Measurements from ENCODE around the gene ALG1.

ALG1 gene

DNA sequence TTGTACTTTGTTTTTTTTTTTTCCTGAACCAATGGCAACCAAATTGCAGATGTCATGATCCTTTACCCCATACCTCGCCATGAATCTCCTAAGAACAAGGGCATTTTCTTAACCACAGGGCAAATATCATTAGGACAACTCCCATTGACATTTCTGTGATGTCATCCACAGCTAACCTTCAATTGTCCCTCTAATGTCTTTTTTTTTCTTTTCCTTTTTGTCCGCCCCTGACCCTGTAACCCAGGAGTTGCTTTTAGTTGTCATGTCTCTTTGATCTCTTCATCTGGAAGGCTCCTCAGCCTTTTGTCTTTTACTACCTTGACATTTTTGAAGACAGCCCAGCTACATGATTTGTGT, 37.5 kb upstream of the ALG1 start:
- Histone ChIP-seq H3K18ac (ENCODE audit: low read depth in 1 of 2, low read length in 2 of 2) (no peak overlapping the region), H3K4me3 (ENCODE audit: insufficient read depth in 1 of 2, low read depth in 1 of 2, low read length in 2 of 2) (peak overlapping the region in 1 of 2 experiments; percentile 82), H2BK5ac (ENCODE audit: low read depth, low read length, poor library complexity, severe bottlenecking) (no peak overlapping the region), H3K36me3 (ENCODE audit: control insufficient read depth in 1 of 2, insufficient read depth in 2 of 2, low read depth in 1 of 2, low read length in 2 of 2) (peaks cover 7 to 14% of the 10 kb centered on the region in 2 experiments), H3K9me3 (ENCODE audit: control insufficient read depth, low read length) (no peaks in the 10 kb centered on the region), H3K27ac (ENCODE audit: low read length, poor library complexity, severe bottlenecking) (no peak overlapping the region), H2BK12ac (ENCODE audit: low read length in 2 of 2) (no peak overlapping the region), H2BK120ac (ENCODE audit: low read depth, low read length) (no peak overlapping the region), H2AK5ac (ENCODE audit: low read length, severe bottlenecking) (no peak overlapping the region), H3K4me2 (ENCODE audit: low read length, poor library complexity, severe bottlenecking) (peak overlapping the region; percentile 91), H4K8ac (ENCODE audit: low read length) (peak overlapping the region; percentile 12), H3K14ac (ENCODE audit: low read length in 2 of 2) (no peak overlapping the region), H3K27me3 (ENCODE audit: control insufficient read depth in 1 of 2, insufficient read depth in 1 of 2, low read length in 2 of 2) (peaks cover 0 to 8% of the 10 kb centered on the region in 2 experiments), H3K9ac (ENCODE audit: low read length) (peak overlapping the region; percentile 87), H3K4me1 (ENCODE audit: control insufficient read depth, insufficient read depth, low read depth, low read length) (peaks cover 7% of the 10 kb centered on the region), H2BK15ac (ENCODE audit: low read depth, poor library complexity, severe bottlenecking) (no peak overlapping the region), H4K91ac (ENCODE audit: low read length) (no peak overlapping the region), H2AFZ (ENCODE audit: low read depth, low read length) (no peak overlapping the region), H3K23ac (ENCODE audit: low read length in 2 of 2) (no peak overlapping the region), H3K4ac (ENCODE audit: low read depth in 1 of 2, low read length in 2 of 2) (peak overlapping the region; percentile 1 to 68), H3K79me1 (replicated peaks; ENCODE audit: low read length, poor library complexity, severe bottlenecking) (peaks cover 20% of the 10 kb centered on the region)
- no peak for DNase-seq
- WGBS: 40% methylated on average over 2 of the region's 2 CpGs

DNA sequence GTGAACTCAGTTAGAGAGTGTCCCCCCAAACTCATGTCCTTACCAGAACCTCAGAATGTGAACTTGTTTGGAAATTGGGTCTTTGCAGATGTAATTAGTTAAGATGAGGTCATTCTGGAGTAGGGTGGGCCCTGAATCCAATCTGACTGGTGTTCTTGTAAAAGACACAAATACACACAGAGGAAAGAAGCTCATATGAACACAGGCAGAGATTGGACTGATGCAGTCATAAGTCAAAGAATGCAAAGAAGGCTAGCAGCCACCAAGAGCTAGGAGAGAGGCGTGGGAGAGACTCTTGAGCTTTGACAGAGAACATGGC, 35.8 kb upstream of the ALG1 start:
- no peak overlapping the region for H3K18ac ChIP-seq (ENCODE audit: low read depth in 1 of 2, low read length in 2 of 2)
- H2BK15ac ChIP-seq (ENCODE audit: low read depth, poor library complexity, severe bottlenecking): no peak overlapping the region
- no peaks in the 10 kb centered on the region for H3K9me3 ChIP-seq (ENCODE audit: control insufficient read depth, low read length)
- H3K9ac ChIP-seq (ENCODE audit: low read length): no peak overlapping the region
- H2AFZ ChIP-seq (ENCODE audit: low read depth, low read length): no peak overlapping the region
- no peak overlapping the region for H2AK5ac ChIP-seq (ENCODE audit: low read length, severe bottlenecking)
- peaks cover 7% of the 10 kb centered on the region for H3K4me1 ChIP-seq (ENCODE audit: control insufficient read depth, insufficient read depth, low read depth, low read length)
- H2BK5ac ChIP-seq (ENCODE audit: low read depth, low read length, poor library complexity, severe bottlenecking): no peak overlapping the region
- no peak overlapping the region for H3K14ac ChIP-seq (ENCODE audit: low read length in 2 of 2)
- peaks cover 13% of the 10 kb centered on the region for H3K79me1 ChIP-seq (replicated peaks; ENCODE audit: low read length, poor library complexity, severe bottlenecking)
- no peak overlapping the region for H3K23ac ChIP-seq (ENCODE audit: low read length in 2 of 2)
- H2BK12ac ChIP-seq (ENCODE audit: low read length in 2 of 2): no peak overlapping the region
- no peak overlapping the region for H3K4me3 ChIP-seq (ENCODE audit: insufficient read depth in 1 of 2, low read depth in 1 of 2, low read length in 2 of 2)
- no peak overlapping the region for H3K4ac ChIP-seq (ENCODE audit: low read depth in 1 of 2, low read length in 2 of 2)
- no peak overlapping the region for H3K27ac ChIP-seq (ENCODE audit: low read length, poor library complexity, severe bottlenecking)
- 59% methylated on average over 1 of the region's 1 CpG for WGBS
- peak; percentile 3 for DNase-seq
- no peak overlapping the region for H3K4me2 ChIP-seq (ENCODE audit: low read length, poor library complexity, severe bottlenecking)
- no peak overlapping the region for H4K91ac ChIP-seq (ENCODE audit: low read length)
- peaks cover 6 to 8% of the 10 kb centered on the region in 2 experiments for H3K27me3 ChIP-seq (ENCODE audit: control insufficient read depth in 1 of 2, insufficient read depth in 1 of 2, low read length in 2 of 2)
- H2BK120ac ChIP-seq (ENCODE audit: low read depth, low read length): no peak overlapping the region
- H3K36me3 ChIP-seq (ENCODE audit: control insufficient read depth in 1 of 2, insufficient read depth in 2 of 2, low read depth in 1 of 2, low read length in 2 of 2): peaks cover 0 to 4% of the 10 kb centered on the region in 2 experiments
- no peak overlapping the region for H4K8ac ChIP-seq (ENCODE audit: low read length)

DNA sequence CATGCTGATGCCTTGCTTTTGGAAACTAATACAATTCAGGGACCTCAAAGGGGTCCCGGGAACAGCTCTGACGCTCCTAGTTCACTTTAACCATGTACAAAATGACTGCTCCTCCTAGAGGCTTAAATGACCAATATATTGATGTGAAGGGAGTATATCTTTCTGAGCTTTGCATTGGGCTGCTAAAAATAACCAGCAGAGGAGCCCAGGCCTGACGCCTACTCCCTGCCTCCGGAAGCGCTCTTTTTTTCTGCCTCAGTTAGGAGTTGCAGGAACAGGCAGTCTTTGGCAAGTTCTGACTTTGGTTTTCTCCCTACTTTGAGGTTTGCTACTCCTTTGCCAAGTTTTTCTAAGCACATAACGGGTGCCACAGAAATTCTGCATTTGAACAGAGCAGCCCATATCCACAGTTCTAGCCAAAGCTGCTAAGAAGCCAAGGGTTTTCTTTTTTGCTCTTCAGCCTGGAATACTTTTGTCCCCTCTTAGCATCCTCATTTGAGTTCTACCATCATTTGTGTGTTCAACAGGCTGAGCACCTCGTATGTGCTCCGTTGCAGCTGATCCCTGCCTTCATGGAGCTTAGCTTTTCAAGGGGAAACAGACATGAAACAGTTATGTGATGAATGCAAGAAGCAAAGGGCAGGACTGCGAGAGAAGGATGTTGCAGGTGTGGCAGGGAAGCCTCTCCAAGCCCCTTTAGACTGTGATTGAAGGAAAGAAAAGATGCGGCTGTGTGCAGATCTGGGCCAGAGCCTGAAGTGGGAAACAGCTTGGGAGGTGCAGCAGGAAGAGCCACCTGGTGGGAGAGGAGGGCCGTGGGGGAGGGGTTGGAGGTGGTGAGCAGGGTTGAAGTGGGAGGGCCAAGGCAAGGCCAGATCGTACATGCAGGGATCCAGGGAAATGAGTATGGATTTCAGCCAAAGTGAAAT, 35.2 kb upstream of the ALG1 start:
- Histone ChIP-seq H3K4me3 (ENCODE audit: insufficient read depth in 1 of 2, low read depth in 1 of 2, low read length in 2 of 2) (no peak overlapping the region), H3K4me1 (ENCODE audit: control insufficient read depth, insufficient read depth, low read depth, low read length) (peaks cover 12% of the 10 kb centered on the region), H4K8ac (ENCODE audit: low read length) (no peak overlapping the region), H3K23ac (ENCODE audit: low read length in 2 of 2) (no peak overlapping the region), H3K14ac (ENCODE audit: low read length in 2 of 2) (no peak overlapping the region), H2BK15ac (ENCODE audit: low read depth, poor library complexity, severe bottlenecking) (no peak overlapping the region), H3K4ac (ENCODE audit: low read depth in 1 of 2, low read length in 2 of 2) (no peak overlapping the region), H4K91ac (ENCODE audit: low read length) (no peak overlapping the region), H2AK5ac (ENCODE audit: low read length, severe bottlenecking) (no peak overlapping the region), H3K79me1 (replicated peaks; ENCODE audit: low read length, poor library complexity, severe bottlenecking) (peaks cover 13% of the 10 kb centered on the region), H3K27me3 (ENCODE audit: control insufficient read depth in 1 of 2, insufficient read depth in 1 of 2, low read length in 2 of 2) (peaks cover 8 to 11% of the 10 kb centered on the region in 2 experiments), H2BK120ac (ENCODE audit: low read depth, low read length) (no peak overlapping the region), H2AFZ (ENCODE audit: low read depth, low read length) (no peak overlapping the region), H3K9me3 (ENCODE audit: control insufficient read depth, low read length) (no peaks in the 10 kb centered on the region), H3K36me3 (ENCODE audit: control insufficient read depth in 1 of 2, insufficient read depth in 2 of 2, low read depth in 1 of 2, low read length in 2 of 2) (peaks cover 0 to 3% of the 10 kb centered on the region in 2 experiments), H2BK5ac (ENCODE audit: low read depth, low read length, poor library complexity, severe bottlenecking) (no peak overlapping the region), H3K9ac (ENCODE audit: low read length) (no peak overlapping the region), H3K18ac (ENCODE audit: low read depth in 1 of 2, low read length in 2 of 2) (no peak overlapping the region), H3K4me2 (ENCODE audit: low read length, poor library complexity, severe bottlenecking) (no peak overlapping the region), H2BK12ac (ENCODE audit: low read length in 2 of 2) (no peak overlapping the region), H3K27ac (ENCODE audit: low read length, poor library complexity, severe bottlenecking) (no peak overlapping the region)
- 52% methylated on average over 9 of the region's 12 CpGs for WGBS
- DNase-seq: peak; percentile 9

DNA sequence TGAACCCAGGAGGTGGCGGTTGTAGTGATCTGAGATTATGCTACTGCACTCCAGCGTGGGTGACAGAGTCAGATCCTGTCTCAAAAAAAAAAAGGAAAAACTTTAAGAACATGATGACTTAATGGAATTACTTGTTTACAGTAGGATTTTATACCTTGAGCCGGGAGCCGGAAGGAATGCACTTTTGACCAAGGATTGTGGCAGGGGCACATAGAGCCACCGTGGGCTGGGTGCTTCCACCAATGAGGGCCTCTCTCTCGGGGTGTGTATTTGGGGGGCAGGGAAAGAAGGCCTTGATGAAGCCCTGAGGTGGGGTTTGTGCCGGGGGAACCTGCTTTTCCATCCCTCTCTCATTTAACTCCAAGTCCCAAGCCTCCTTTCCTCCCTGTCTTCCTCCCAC, 31.2 kb upstream of the ALG1 start:
- H3K79me1 ChIP-seq (replicated peaks; ENCODE audit: low read length, poor library complexity, severe bottlenecking): no peaks in the 10 kb centered on the region
- H2AK5ac ChIP-seq (ENCODE audit: low read length, severe bottlenecking): no peak overlapping the region
- H3K9ac ChIP-seq (ENCODE audit: low read length): no peak overlapping the region
- no peak overlapping the region for H3K23ac ChIP-seq (ENCODE audit: low read length in 2 of 2)
- no peak overlapping the region for H3K27ac ChIP-seq (ENCODE audit: low read length, poor library complexity, severe bottlenecking)
- no peak overlapping the region for H4K8ac ChIP-seq (ENCODE audit: low read length)
- H3K27me3 ChIP-seq (ENCODE audit: control insufficient read depth in 1 of 2, insufficient read depth in 1 of 2, low read length in 2 of 2): peaks cover 11 to 19% of the 10 kb centered on the region in 2 experiments
- H3K4me1 ChIP-seq (ENCODE audit: control insufficient read depth, insufficient read depth, low read depth, low read length): peaks cover 13% of the 10 kb centered on the region
- no peak overlapping the region for H2BK15ac ChIP-seq (ENCODE audit: low read depth, poor library complexity, severe bottlenecking)
- no peak overlapping the region for H3K4me3 ChIP-seq (ENCODE audit: insufficient read depth in 1 of 2, low read depth in 1 of 2, low read length in 2 of 2)
- H3K36me3 ChIP-seq (ENCODE audit: control insufficient read depth in 1 of 2, insufficient read depth in 2 of 2, low read depth in 1 of 2, low read length in 2 of 2): no peaks in the 10 kb centered on the region
- no peak overlapping the region for H3K18ac ChIP-seq (ENCODE audit: low read depth in 1 of 2, low read length in 2 of 2)
- WGBS: 73% methylated on average over 5 of the region's 7 CpGs
- no peak overlapping the region for H2AFZ ChIP-seq (ENCODE audit: low read depth, low read length)
- H3K14ac ChIP-seq (ENCODE audit: low read length in 2 of 2): no peak overlapping the region
- no peak overlapping the region for H2BK120ac ChIP-seq (ENCODE audit: low read depth, low read length)
- no peak overlapping the region for H3K4ac ChIP-seq (ENCODE audit: low read depth in 1 of 2, low read length in 2 of 2)
- H3K9me3 ChIP-seq (ENCODE audit: control insufficient read depth, low read length): no peaks in the 10 kb centered on the region
- no peak for DNase-seq
- no peak overlapping the region for H2BK12ac ChIP-seq (ENCODE audit: low read length in 2 of 2)
- H3K4me2 ChIP-seq (ENCODE audit: low read length, poor library complexity, severe bottlenecking): no peak overlapping the region
- H4K91ac ChIP-seq (ENCODE audit: low read length): no peak overlapping the region
- H2BK5ac ChIP-seq (ENCODE audit: low read depth, low read length, poor library complexity, severe bottlenecking): no peak overlapping the region

Data from mesenchymal stem cell (in vitro differentiated cells and primary cell).